HFFc6 (cell line): Measurements from ENCODE around the gene DSTYK. TPM values are rescaled to one million over a fixed set of nuclear protein-coding genes. Genes with fewer than 3 reads are reported as not detected.
"Not testable (repeated sequence)": the region's sequence is repeated elsewhere in the genome, so short reads cannot be mapped to it uniquely, and the experiment has no call there.

Experiments used
- DNase-seq: peaks from one replicate; pipeline ENCODE4 v3.0.0-alpha.2; 2018
- H3K27ac Mint-ChIP-seq: 2 replicates; pipeline ENCODE4 v1.8.0; 2020; ENCODE audit warnings: mild to moderate bottlenecking, mixed read lengths
- H3K27me3 Mint-ChIP-seq: 2 replicates; pipeline ENCODE4 v1.8.0; 2021; ENCODE audit warnings: mild to moderate bottlenecking, moderate library complexity, mixed read lengths; ENCODE audit not compliant: insufficient read depth
- H3K36me3 Mint-ChIP-seq: 2 replicates; pipeline ENCODE4 v1.8.0; 2021; ENCODE audit warnings: low read depth, mixed read lengths
- H3K4me1 Mint-ChIP-seq: 2 replicates; pipeline ENCODE4 v1.8.0; 2020; ENCODE audit warnings: low read depth, mixed read lengths
- H3K4me3 Mint-ChIP-seq: 2 replicates; pipeline ENCODE4 v1.8.0; 2020; ENCODE audit warnings: mild to moderate bottlenecking, moderate library complexity, mixed read lengths
- H3K9me3 Mint-ChIP-seq: 2 replicates; pipeline ENCODE4 v1.8.0; 2020; ENCODE audit warnings: mild to moderate bottlenecking, mixed read lengths
- total RNA-seq, 6 experiments: library from RNA; stranded (reverse); fragmentation: NEBNext Ultra II Directional; extraction: Animal tissue kit (Norgen Biotek cat#: 25700); gene quantifications; 2 replicates in 1 of 6; 3 replicates in 5 of 6; pipeline ENCODE4 v1.2.3, GENCODE V29; 2021
- TF ChIP-seq, protein P1 (sequence below): fragments of 200-600 bp; sonication (generic); IDR thresholded peaks from 2 replicates; pipeline ENCODE4 v1.5.0; 2021; ENCODE audit warnings: antibody characterized with exemption, mild to moderate bottlenecking

DSTYK gene
- total RNA-seq, 6 experiments from 2014 or later: 13.1 to 17.5 (median 13.9) TPM

DNA sequence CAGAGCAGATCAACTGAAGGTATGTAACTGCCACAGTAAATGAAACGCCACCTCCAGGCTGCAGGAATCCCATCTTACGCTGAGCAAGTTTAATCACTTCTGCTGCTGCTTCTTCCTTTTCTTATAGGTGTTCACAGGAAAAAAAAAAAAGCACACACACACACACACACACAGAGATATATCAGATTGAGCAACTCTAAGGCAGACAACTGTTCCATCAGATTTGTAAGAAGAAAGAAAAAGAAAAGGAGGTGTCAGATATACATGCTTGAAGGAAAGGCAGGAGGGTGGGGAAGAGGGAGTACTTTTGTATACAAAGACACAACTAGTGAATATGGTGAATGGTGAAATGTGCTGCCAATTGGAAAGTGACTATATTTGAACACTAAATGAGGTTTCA, 28.6 kb downstream of the DSTYK start:
- no peaks in the 10 kb centered on the region for H3K9me3 Mint-ChIP-seq
- no peak overlapping the region for H3K27ac Mint-ChIP-seq
- H3K36me3 Mint-ChIP-seq: peaks cover 15% of the 10 kb centered on the region
- H3K4me3 Mint-ChIP-seq: no peak overlapping the region
- no peaks in the 10 kb centered on the region for H3K27me3 Mint-ChIP-seq
- H3K4me1 Mint-ChIP-seq: peaks cover 59% of the 10 kb centered on the region
- DNase-seq: no peak
- TF ChIP-seq, protein P1, sequence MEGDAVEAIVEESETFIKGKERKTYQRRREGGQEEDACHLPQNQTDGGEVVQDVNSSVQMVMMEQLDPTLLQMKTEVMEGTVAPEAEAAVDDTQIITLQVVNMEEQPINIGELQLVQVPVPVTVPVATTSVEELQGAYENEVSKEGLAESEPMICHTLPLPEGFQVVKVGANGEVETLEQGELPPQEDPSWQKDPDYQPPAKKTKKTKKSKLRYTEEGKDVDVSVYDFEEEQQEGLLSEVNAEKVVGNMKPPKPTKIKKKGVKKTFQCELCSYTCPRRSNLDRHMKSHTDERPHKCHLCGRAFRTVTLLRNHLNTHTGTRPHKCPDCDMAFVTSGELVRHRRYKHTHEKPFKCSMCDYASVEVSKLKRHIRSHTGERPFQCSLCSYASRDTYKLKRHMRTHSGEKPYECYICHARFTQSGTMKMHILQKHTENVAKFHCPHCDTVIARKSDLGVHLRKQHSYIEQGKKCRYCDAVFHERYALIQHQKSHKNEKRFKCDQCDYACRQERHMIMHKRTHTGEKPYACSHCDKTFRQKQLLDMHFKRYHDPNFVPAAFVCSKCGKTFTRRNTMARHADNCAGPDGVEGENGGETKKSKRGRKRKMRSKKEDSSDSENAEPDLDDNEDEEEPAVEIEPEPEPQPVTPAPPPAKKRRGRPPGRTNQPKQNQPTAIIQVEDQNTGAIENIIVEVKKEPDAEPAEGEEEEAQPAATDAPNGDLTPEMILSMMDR: no peak

DNA sequence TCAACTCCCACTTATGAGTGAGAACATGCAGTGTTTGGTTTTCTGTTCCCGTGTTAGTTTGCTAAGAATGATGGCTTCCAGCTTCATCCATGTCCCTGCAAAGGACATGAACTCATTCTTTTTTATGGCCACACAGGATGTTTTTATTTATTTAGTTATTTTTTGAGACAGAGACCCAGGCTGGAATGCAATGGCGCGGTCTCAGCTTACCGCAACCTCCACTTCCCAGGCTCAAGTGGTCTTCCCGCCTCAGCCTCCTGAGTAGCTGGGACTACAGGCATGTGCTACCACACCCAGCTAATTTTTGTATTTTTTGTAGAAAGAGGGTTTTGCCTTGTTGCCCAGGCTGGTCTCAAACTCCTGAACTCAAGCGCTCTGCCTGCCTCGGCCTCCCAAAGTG, 31.2 kb downstream of the DSTYK start:
- not testable (repeated sequence) for H3K27me3 Mint-ChIP-seq, H3K36me3 Mint-ChIP-seq, H3K9me3 Mint-ChIP-seq, DNase-seq
- peak overlapping the region; percentile 4; the same call in 1 of the 2 replicates for H3K4me3 Mint-ChIP-seq
- H3K27ac Mint-ChIP-seq: peak overlapping the region; percentile 68
- H3K4me1 Mint-ChIP-seq: peaks cover 71% of the 10 kb centered on the region

DNA sequence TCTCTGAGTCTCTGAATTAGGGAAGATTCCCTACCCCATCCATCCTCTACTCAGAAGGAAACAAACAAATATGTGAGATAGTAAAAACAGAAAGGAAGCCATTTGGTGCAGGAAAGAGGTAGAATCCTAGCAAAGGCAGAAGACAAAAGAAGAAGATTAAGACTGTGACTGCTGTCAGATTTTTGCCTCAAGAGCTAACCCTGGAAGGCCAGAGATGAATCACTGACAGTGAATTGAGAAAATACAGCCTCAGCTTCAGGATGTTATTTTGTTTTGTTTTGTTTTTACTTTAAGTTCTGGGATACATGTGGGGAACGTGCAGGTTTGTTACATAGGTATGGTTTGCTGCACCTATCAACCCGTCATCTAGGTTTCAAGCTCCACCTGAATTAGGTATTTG, 31.7 kb downstream of the DSTYK start:
- Mint-ChIP-seq H3K27me3 (peaks cover 2% of the 10 kb centered on the region; the same call in 1 of the 2 replicates), H3K27ac (peak overlapping the region; percentile 68), H3K9me3 (no peaks in the 10 kb centered on the region), H3K4me3 (no peak overlapping the region; the same call in 1 of the 2 replicates), H3K36me3 (peaks cover 5% of the 10 kb centered on the region; the same call in 1 of the 2 replicates), H3K4me1 (peaks cover 72% of the 10 kb centered on the region)
- TF ChIP-seq, protein P1: no peak
- DNase-seq: peak; percentile 40

DNA sequence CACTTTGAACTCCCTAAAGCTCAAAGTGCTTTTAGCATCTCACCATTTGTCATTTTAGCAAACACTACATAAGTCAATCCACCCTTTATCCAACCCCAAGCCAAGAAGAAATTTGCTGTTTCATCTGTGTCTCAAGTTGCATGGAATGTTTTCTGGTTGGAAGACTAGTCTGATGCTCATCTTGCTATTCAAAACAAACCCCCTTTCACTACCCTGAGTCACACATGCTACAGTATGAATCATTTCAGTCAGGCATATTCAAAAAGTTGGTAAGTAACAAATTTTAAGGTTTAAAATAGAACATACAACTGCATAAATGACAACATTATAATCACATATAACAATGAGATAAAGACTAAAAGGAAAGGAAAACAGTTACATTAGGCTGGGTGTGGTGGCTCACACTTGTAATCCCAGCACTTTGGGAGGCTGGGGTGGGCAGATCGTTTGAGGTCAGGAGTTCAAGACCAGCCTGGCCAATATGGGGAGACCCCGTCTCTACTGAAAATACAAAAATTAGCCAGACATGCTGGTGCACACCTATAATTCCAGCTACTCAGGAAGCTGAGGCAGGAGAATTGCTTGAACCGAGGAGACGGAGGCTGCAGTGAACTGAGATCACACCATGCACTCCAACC, 38.7 kb downstream of the DSTYK start:
- peak; percentile 97 for DNase-seq
- Mint-ChIP-seq H3K36me3 (peaks cover 41% of the 10 kb centered on the region), H3K9me3 (no peaks in the 10 kb centered on the region), H3K4me1 (peaks cover 66% of the 10 kb centered on the region), H3K4me3 (peak overlapping the region; percentile 79), H3K27me3 (peaks cover 2% of the 10 kb centered on the region; the same call in 1 of the 2 replicates), H3K27ac (peak overlapping the region; percentile 97)
- TF ChIP-seq, protein P1: no peak

DNA sequence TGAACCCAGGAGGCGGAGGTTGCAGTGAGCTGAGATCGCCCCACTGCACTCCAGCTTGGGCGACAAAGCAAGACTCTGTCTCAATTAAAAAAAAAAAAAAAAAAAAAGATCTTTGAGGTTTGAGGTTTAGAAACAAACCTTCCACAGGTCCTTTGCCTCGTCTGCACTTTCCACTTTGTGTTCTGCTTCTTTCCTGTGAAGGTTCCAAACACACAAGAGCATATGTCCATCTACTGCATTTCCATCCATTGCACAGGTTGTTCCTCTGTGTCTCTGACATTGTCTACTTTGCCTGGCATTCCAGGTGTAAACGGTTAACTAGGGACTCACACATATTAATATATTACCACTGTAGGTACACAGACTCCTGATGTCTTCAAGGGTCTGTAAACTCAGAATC, 40.1 kb downstream of the DSTYK start:
- H3K4me3 Mint-ChIP-seq: no peak overlapping the region
- peak overlapping the region; percentile 97 for H3K27ac Mint-ChIP-seq
- TF ChIP-seq, protein P1: no peak
- no peak for DNase-seq
- peaks cover 46% of the 10 kb centered on the region for H3K36me3 Mint-ChIP-seq
- H3K27me3 Mint-ChIP-seq: peaks cover 2% of the 10 kb centered on the region
- no peaks in the 10 kb centered on the region for H3K9me3 Mint-ChIP-seq
- peaks cover 61% of the 10 kb centered on the region for H3K4me1 Mint-ChIP-seq

DNA sequence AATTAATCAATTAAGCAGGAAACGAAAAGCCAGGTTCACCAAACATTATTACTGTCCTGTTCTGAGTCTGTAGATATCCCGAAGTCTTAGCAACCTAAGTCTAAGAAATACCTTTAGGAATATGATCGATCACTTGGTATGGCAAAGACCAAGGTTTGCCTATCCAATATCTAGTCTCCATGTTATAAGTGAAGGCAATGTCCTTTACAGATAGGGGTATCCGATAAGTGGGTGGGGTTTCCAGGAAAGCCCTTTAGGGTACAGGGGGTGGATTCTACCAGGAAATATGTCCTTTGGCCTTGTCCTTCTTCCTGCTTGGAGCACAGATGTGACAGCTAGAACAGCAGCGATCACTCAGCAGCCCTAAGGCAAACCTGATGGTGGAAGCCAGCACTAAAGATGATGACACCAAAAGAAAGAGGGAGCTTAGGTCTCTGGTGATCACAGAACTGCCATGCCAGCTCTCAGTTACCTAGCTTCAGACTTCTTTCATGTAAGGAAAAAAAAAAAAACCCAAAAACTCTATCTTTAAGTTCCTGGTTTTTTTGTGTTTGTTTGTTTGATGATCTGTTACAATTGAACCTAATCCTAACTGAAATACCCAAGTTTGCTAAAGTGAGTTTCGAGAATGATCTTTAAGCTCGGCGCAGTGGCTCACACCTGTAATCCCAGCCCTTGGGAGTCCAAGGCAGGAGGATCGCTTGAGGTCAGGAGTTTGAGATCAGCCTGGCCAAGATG, 40.8 kb downstream of the DSTYK start:
- DNase-seq: no peak
- TF ChIP-seq, protein P1: no peak
- Mint-ChIP-seq H3K27ac (peak overlapping the region; percentile 33), H3K9me3 (no peaks in the 10 kb centered on the region), H3K4me1 (peaks cover 56% of the 10 kb centered on the region), H3K36me3 (peaks cover 46% of the 10 kb centered on the region), H3K27me3 (peaks cover 2% of the 10 kb centered on the region), H3K4me3 (no peak overlapping the region)
